Measurements from ENCODE around the gene BLACAT1.

BLACAT1 gene

GRCh38 chr1:205453466-205453865 is 2.4 kb downstream of the BLACAT1 start:
- no peak overlapping the region for H2AK5ac ChIP-seq (ENCODE audit: low read length, severe bottlenecking)
- H3K18ac ChIP-seq (ENCODE audit: low read depth in 1 of 2, low read length in 2 of 2), result no peak overlapping the region
- no peaks in the 10 kb centered on the region for H3K79me1 ChIP-seq (replicated peaks; ENCODE audit: low read length, poor library complexity, severe bottlenecking)
- H2BK5ac ChIP-seq (ENCODE audit: low read depth, low read length, poor library complexity, severe bottlenecking), result no peak overlapping the region
- H3K4me3 ChIP-seq (ENCODE audit: insufficient read depth in 1 of 2, low read depth in 1 of 2, low read length in 2 of 2), result no peak overlapping the region
- no peak overlapping the region for H2BK12ac ChIP-seq (ENCODE audit: low read length in 2 of 2)
- H4K91ac ChIP-seq (ENCODE audit: low read length), result no peak overlapping the region
- no peak overlapping the region for H4K8ac ChIP-seq (ENCODE audit: low read length)
- no peak overlapping the region for H3K4me2 ChIP-seq (ENCODE audit: low read length, poor library complexity, severe bottlenecking)
- no peaks in the 10 kb centered on the region for H3K9me3 ChIP-seq (ENCODE audit: control insufficient read depth, low read length)
- H3K9ac ChIP-seq (ENCODE audit: low read length), result no peak overlapping the region
- H3K27ac ChIP-seq (ENCODE audit: low read length, poor library complexity, severe bottlenecking), result no peak overlapping the region
- H2BK15ac ChIP-seq (ENCODE audit: low read depth, poor library complexity, severe bottlenecking), result no peak overlapping the region
- H3K36me3 ChIP-seq (ENCODE audit: control insufficient read depth in 1 of 2, insufficient read depth in 2 of 2, low read depth in 1 of 2, low read length in 2 of 2), result no peaks in the 10 kb centered on the region
- H3K4me1 ChIP-seq (ENCODE audit: control insufficient read depth, insufficient read depth, low read depth, low read length), result peaks cover 24% of the 10 kb centered on the region
- H2AFZ ChIP-seq (ENCODE audit: low read depth, low read length), result no peak overlapping the region
- WGBS, result 46% methylated on average over 1 of the region's 3 CpGs
- H3K27me3 ChIP-seq (ENCODE audit: control insufficient read depth in 1 of 2, insufficient read depth in 1 of 2, low read length in 2 of 2), result peaks cover 80% of the 10 kb centered on the region in 2 experiments
- no peak overlapping the region for H2BK120ac ChIP-seq (ENCODE audit: low read depth, low read length)
- no peak overlapping the region for H3K14ac ChIP-seq (ENCODE audit: low read length in 2 of 2)
- no peak overlapping the region for H3K23ac ChIP-seq (ENCODE audit: low read length in 2 of 2)
- no peak for DNase-seq
- no peak overlapping the region for H3K4ac ChIP-seq (ENCODE audit: low read depth in 1 of 2, low read length in 2 of 2)

DNA sequence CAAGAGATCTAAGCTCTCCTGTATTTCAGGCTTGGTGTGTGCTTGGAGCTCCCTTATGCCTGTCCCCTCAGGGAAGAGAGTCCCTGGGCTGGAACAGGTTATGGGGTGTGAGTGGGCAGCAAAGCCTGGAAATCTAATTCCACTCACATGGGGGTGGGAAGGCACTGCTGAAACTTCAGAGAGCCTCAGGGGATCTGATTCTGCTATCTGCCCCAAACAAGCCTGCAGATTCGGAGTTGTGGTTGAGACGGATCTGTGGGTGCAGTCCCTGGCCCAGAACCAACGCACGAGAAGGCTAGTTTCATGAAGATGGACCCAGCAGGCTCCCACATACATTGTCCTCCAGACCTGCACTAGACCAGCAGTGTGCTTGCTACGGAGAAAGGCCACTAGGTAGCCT is 2.9 kb downstream of the BLACAT1 start:
- Histone ChIP-seq H3K79me1 (replicated peaks; ENCODE audit: low read length, poor library complexity, severe bottlenecking) (no peaks in the 10 kb centered on the region), H2BK12ac (ENCODE audit: low read length in 2 of 2) (no peak overlapping the region), H3K4me3 (ENCODE audit: insufficient read depth in 1 of 2, low read depth in 1 of 2, low read length in 2 of 2) (no peak overlapping the region), H2BK120ac (ENCODE audit: low read depth, low read length) (no peak overlapping the region), H2AFZ (ENCODE audit: low read depth, low read length) (no peak overlapping the region), H3K4me2 (ENCODE audit: low read length, poor library complexity, severe bottlenecking) (no peak overlapping the region), H4K8ac (ENCODE audit: low read length) (no peak overlapping the region), H3K14ac (ENCODE audit: low read length in 2 of 2) (no peak overlapping the region), H3K4ac (ENCODE audit: low read depth in 1 of 2, low read length in 2 of 2) (no peak overlapping the region), H3K4me1 (ENCODE audit: control insufficient read depth, insufficient read depth, low read depth, low read length) (peaks cover 24% of the 10 kb centered on the region), H4K91ac (ENCODE audit: low read length) (no peak overlapping the region), H3K36me3 (ENCODE audit: control insufficient read depth in 1 of 2, insufficient read depth in 2 of 2, low read depth in 1 of 2, low read length in 2 of 2) (no peaks in the 10 kb centered on the region), H3K27ac (ENCODE audit: low read length, poor library complexity, severe bottlenecking) (no peak overlapping the region), H2AK5ac (ENCODE audit: low read length, severe bottlenecking) (no peak overlapping the region), H2BK5ac (ENCODE audit: low read depth, low read length, poor library complexity, severe bottlenecking) (no peak overlapping the region), H3K27me3 (ENCODE audit: control insufficient read depth in 1 of 2, insufficient read depth in 1 of 2, low read length in 2 of 2) (peaks cover 75% of the 10 kb centered on the region in 2 experiments), H3K9me3 (ENCODE audit: control insufficient read depth, low read length) (no peaks in the 10 kb centered on the region), H3K23ac (ENCODE audit: low read length in 2 of 2) (no peak overlapping the region), H3K18ac (ENCODE audit: low read depth in 1 of 2, low read length in 2 of 2) (no peak overlapping the region), H3K9ac (ENCODE audit: low read length) (no peak overlapping the region), H2BK15ac (ENCODE audit: low read depth, poor library complexity, severe bottlenecking) (no peak overlapping the region)
- 92% methylated on average over 5 of the region's 5 CpGs for WGBS
- DNase-seq, result no peak

GRCh38 chr1:205452364-205452763 is 3.5 kb downstream of the BLACAT1 start:
- Histone ChIP-seq H3K27ac (ENCODE audit: low read length, poor library complexity, severe bottlenecking) (no peak overlapping the region), H2BK12ac (ENCODE audit: low read length in 2 of 2) (no peak overlapping the region), H2AK5ac (ENCODE audit: low read length, severe bottlenecking) (no peak overlapping the region), H3K27me3 (ENCODE audit: control insufficient read depth in 1 of 2, insufficient read depth in 1 of 2, low read length in 2 of 2) (peaks cover 70 to 72% of the 10 kb centered on the region in 2 experiments), H2BK120ac (ENCODE audit: low read depth, low read length) (no peak overlapping the region), H3K4me1 (ENCODE audit: control insufficient read depth, insufficient read depth, low read depth, low read length) (peaks cover 29% of the 10 kb centered on the region), H2AFZ (ENCODE audit: low read depth, low read length) (no peak overlapping the region), H3K36me3 (ENCODE audit: control insufficient read depth in 1 of 2, insufficient read depth in 2 of 2, low read depth in 1 of 2, low read length in 2 of 2) (no peaks in the 10 kb centered on the region), H3K4me2 (ENCODE audit: low read length, poor library complexity, severe bottlenecking) (no peak overlapping the region), H2BK15ac (ENCODE audit: low read depth, poor library complexity, severe bottlenecking) (no peak overlapping the region), H4K8ac (ENCODE audit: low read length) (no peak overlapping the region), H3K4ac (ENCODE audit: low read depth in 1 of 2, low read length in 2 of 2) (no peak overlapping the region), H3K79me1 (replicated peaks; ENCODE audit: low read length, poor library complexity, severe bottlenecking) (no peaks in the 10 kb centered on the region), H3K23ac (ENCODE audit: low read length in 2 of 2) (no peak overlapping the region), H3K9me3 (ENCODE audit: control insufficient read depth, low read length) (no peaks in the 10 kb centered on the region), H4K91ac (ENCODE audit: low read length) (no peak overlapping the region), H3K18ac (ENCODE audit: low read depth in 1 of 2, low read length in 2 of 2) (no peak overlapping the region), H3K4me3 (ENCODE audit: insufficient read depth in 1 of 2, low read depth in 1 of 2, low read length in 2 of 2) (no peak overlapping the region), H3K14ac (ENCODE audit: low read length in 2 of 2) (no peak overlapping the region), H2BK5ac (ENCODE audit: low read depth, low read length, poor library complexity, severe bottlenecking) (no peak overlapping the region), H3K9ac (ENCODE audit: low read length) (no peak overlapping the region)
- no peak for DNase-seq
- WGBS, result 60% methylated on average over 2 of the region's 2 CpGs

DNA sequence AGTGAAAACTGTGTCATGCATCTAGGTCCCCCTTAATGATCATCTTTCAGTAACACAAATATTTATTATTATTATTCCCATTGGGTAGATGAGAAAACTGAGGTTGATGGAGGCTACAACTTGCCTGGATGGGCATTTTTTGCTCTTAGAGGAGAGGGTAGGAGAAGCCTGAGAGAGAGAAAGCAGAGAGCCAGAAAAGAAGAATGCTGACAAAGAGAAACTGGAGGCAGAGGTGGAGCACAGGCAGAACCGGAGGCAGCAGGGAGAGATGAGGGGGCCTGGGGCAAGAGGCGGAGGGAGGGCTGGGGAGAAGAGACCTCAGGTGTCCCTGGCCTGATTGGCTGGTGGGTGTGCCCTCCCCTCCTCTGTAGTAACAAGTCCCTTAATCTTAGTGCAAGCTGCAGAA is 4.1 kb downstream of the BLACAT1 start:
- no peak overlapping the region for H4K8ac ChIP-seq (ENCODE audit: low read length)
- H2BK15ac ChIP-seq (ENCODE audit: low read depth, poor library complexity, severe bottlenecking), result no peak overlapping the region
- no peak overlapping the region for H2AFZ ChIP-seq (ENCODE audit: low read depth, low read length)
- H3K18ac ChIP-seq (ENCODE audit: low read depth in 1 of 2, low read length in 2 of 2), result no peak overlapping the region
- no peak overlapping the region for H3K9ac ChIP-seq (ENCODE audit: low read length)
- H2AK5ac ChIP-seq (ENCODE audit: low read length, severe bottlenecking), result no peak overlapping the region
- no peak overlapping the region for H3K4me3 ChIP-seq (ENCODE audit: insufficient read depth in 1 of 2, low read depth in 1 of 2, low read length in 2 of 2)
- H2BK12ac ChIP-seq (ENCODE audit: low read length in 2 of 2), result no peak overlapping the region
- no peaks in the 10 kb centered on the region for H3K36me3 ChIP-seq (ENCODE audit: control insufficient read depth in 1 of 2, insufficient read depth in 2 of 2, low read depth in 1 of 2, low read length in 2 of 2)
- H3K27me3 ChIP-seq (ENCODE audit: control insufficient read depth in 1 of 2, insufficient read depth in 1 of 2, low read length in 2 of 2), result peaks cover 73% of the 10 kb centered on the region in 2 experiments
- no peak overlapping the region for H4K91ac ChIP-seq (ENCODE audit: low read length)
- H3K4ac ChIP-seq (ENCODE audit: low read depth in 1 of 2, low read length in 2 of 2), result no peak overlapping the region
- H3K23ac ChIP-seq (ENCODE audit: low read length in 2 of 2), result no peak overlapping the region
- H3K27ac ChIP-seq (ENCODE audit: low read length, poor library complexity, severe bottlenecking), result no peak overlapping the region
- 39% methylated on average over 2 of the region's 2 CpGs for WGBS
- no peak overlapping the region for H2BK5ac ChIP-seq (ENCODE audit: low read depth, low read length, poor library complexity, severe bottlenecking)
- peaks cover 25% of the 10 kb centered on the region for H3K4me1 ChIP-seq (ENCODE audit: control insufficient read depth, insufficient read depth, low read depth, low read length)
- H2BK120ac ChIP-seq (ENCODE audit: low read depth, low read length), result no peak overlapping the region
- no peaks in the 10 kb centered on the region for H3K79me1 ChIP-seq (replicated peaks; ENCODE audit: low read length, poor library complexity, severe bottlenecking)
- no peak overlapping the region for H3K14ac ChIP-seq (ENCODE audit: low read length in 2 of 2)
- DNase-seq, result no peak
- no peak overlapping the region for H3K4me2 ChIP-seq (ENCODE audit: low read length, poor library complexity, severe bottlenecking)
- no peaks in the 10 kb centered on the region for H3K9me3 ChIP-seq (ENCODE audit: control insufficient read depth, low read length)

Measured in mesenchymal stem cell (in vitro differentiated cells and primary cell).